ENCODE measurements around the gene ANKMY1.

Gene ANKMY1

DNA sequence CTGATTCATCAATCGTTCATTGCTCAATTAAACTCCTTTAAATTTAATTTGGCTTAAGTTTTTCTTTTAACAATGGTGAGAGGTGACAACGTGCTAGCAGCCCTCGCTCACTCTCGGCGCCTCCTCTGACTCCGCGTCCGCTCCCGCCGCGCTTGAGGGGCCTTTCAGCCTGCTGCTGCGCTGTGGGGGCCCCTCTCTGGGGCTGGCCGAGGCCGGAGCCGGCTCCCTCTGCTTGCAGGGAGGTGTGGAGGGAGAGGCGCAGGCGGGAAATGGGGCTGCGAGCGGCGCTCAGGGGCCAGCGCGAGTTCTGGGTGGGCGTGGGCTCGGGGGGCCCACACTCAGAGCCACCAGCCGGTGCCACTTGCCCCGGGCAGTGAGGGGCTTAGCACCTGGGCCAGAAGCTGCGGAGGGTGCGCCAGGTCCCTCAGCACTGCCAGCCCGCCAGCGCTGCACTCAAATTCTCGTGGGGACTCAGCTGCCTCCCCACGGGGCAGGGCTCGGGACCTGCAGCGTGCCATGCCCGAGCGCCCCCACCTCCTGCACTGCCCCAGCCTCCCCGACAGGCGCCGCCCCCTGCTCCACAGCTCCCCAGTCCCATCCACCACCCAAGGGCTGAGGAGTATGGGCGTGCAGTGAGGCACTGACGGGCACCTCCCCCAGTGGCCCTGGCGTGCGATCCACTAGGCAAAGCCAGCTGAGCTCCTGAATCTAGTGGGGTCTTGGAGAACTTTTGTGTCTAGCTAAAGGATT, 19.6 kb downstream of the ANKMY1 start:
- no peak for ATAC-seq
- TF ChIP-seq CSDC2 (CRISPR knock-in tag; IDR thresholded peaks at IDR 0.05) (no peak), ZFP3 (CRISPR knock-in tag; IDR thresholded peaks at IDR 0.05) (no peak), CSRNP3 (CRISPR knock-in tag; IDR thresholded peaks at IDR 0.05) (no peak), ISL1 (CRISPR knock-in tag; IDR thresholded peaks at IDR 0.05) (no peak), TOX (CRISPR knock-in tag; IDR thresholded peaks at IDR 0.05; ENCODE audit: borderline replicate concordance) (no peak), ESRRG (CRISPR knock-in tag; IDR thresholded peaks at IDR 0.05) (no peak), PPARA (CRISPR knock-in tag; IDR thresholded peaks at IDR 0.05; ENCODE audit: borderline replicate concordance) (no peak), ARNTL (CRISPR knock-in tag; IDR thresholded peaks at IDR 0.05; ENCODE audit: borderline replicate concordance, low read depth) (no peak), ZFP30 (CRISPR knock-in tag; IDR thresholded peaks at IDR 0.05) (no peak), PATZ1 (CRISPR knock-in tag; IDR thresholded peaks at IDR 0.05; ENCODE audit: borderline replicate concordance) (no peak), ZC3H10 (CRISPR knock-in tag; IDR thresholded peaks at IDR 0.05) (no peak), ZNF70 (CRISPR knock-in tag; IDR thresholded peaks at IDR 0.05) (no peak), TCF4 (CRISPR knock-in tag; IDR thresholded peaks at IDR 0.05; ENCODE audit: borderline replicate concordance) (no peak), ZNF565 (CRISPR knock-in tag; conservative IDR thresholded peaks at IDR 0.05; ENCODE audit: low read depth) (no peak), OSR1 (CRISPR knock-in tag; IDR thresholded peaks at IDR 0.05) (no peak)
- TF ChIP-seq, protein P1, sequence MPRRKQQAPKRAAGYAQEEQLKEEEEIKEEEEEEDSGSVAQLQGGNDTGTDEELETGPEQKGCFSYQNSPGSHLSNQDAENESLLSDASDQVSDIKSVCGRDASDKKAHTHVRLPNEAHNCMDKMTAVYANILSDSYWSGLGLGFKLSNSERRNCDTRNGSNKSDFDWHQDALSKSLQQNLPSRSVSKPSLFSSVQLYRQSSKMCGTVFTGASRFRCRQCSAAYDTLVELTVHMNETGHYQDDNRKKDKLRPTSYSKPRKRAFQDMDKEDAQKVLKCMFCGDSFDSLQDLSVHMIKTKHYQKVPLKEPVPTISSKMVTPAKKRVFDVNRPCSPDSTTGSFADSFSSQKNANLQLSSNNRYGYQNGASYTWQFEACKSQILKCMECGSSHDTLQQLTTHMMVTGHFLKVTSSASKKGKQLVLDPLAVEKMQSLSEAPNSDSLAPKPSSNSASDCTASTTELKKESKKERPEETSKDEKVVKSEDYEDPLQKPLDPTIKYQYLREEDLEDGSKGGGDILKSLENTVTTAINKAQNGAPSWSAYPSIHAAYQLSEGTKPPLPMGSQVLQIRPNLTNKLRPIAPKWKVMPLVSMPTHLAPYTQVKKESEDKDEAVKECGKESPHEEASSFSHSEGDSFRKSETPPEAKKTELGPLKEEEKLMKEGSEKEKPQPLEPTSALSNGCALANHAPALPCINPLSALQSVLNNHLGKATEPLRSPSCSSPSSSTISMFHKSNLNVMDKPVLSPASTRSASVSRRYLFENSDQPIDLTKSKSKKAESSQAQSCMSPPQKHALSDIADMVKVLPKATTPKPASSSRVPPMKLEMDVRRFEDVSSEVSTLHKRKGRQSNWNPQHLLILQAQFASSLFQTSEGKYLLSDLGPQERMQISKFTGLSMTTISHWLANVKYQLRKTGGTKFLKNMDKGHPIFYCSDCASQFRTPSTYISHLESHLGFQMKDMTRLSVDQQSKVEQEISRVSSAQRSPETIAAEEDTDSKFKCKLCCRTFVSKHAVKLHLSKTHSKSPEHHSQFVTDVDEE (CRISPR knock-in tag; IDR thresholded peaks at IDR 0.05), result no peak

GRCh38 chr2:240532031-240532775, 25.6 kb downstream of the ANKMY1 start:
- no peak for TF ChIP-seq ZNF8 (CRISPR knock-in tag; IDR thresholded peaks at IDR 0.05)
- TF ChIP-seq ISL1 (CRISPR knock-in tag; IDR thresholded peaks at IDR 0.05), result no peak
- ATAC-seq, result no peak

- no peak for TF ChIP-seq ZFP3 (CRISPR knock-in tag; IDR thresholded peaks at IDR 0.05)
- no peak for TF ChIP-seq ZC3H10 (CRISPR knock-in tag; IDR thresholded peaks at IDR 0.05)
- no peak for TF ChIP-seq PATZ1 (CRISPR knock-in tag; IDR thresholded peaks at IDR 0.05; ENCODE audit: borderline replicate concordance)
- no peak for TF ChIP-seq OSR1 (CRISPR knock-in tag; IDR thresholded peaks at IDR 0.05)
- TF ChIP-seq, protein P2, sequence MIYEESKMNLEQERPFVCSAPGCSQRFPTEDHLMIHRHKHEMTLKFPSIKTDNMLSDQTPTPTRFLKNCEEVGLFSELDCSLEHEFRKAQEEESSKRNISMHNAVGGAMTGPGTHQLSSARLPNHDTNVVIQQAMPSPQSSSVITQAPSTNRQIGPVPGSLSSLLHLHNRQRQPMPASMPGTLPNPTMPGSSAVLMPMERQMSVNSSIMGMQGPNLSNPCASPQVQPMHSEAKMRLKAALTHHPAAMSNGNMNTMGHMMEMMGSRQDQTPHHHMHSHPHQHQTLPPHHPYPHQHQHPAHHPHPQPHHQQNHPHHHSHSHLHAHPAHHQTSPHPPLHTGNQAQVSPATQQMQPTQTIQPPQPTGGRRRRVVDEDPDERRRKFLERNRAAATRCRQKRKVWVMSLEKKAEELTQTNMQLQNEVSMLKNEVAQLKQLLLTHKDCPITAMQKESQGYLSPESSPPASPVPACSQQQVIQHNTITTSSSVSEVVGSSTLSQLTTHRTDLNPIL (CRISPR knock-in tag; IDR thresholded peaks at IDR 0.05; ENCODE audit: low read depth), result no peak
- no peak for TF ChIP-seq CSRNP3 (CRISPR knock-in tag; IDR thresholded peaks at IDR 0.05)
- no peak for TF ChIP-seq RARB (CRISPR knock-in tag; IDR thresholded peaks at IDR 0.05)
- ATAC-seq, result no peak
Measured at GRCh38 chr2:240531038-240531437, 26.8 kb downstream of the ANKMY1 start.
